ENCODE data around the gene OSBPL5. TPM values are rescaled to one million over a fixed set of nuclear protein-coding genes. Genes with fewer than 3 reads are reported as not detected.
A peak's percentile ranks its signal among the peaks of the same experiment; 100 is the strongest.

Gene OSBPL5
- total RNA-seq, 1 experiment from 2014 or later = 21.1 TPM

- Histone ChIP-seq H3K4me3 (ENCODE audit: insufficient read depth, low read depth, low read length) (no peak overlapping the region), H3K27me3 (ENCODE audit: control insufficient read depth, insufficient read depth, low read length) (no peaks in the 10 kb centered on the region)
Observed at GRCh38 chr11:3088806-3089205, 76.3 kb downstream of the OSBPL5 start.

DNA sequence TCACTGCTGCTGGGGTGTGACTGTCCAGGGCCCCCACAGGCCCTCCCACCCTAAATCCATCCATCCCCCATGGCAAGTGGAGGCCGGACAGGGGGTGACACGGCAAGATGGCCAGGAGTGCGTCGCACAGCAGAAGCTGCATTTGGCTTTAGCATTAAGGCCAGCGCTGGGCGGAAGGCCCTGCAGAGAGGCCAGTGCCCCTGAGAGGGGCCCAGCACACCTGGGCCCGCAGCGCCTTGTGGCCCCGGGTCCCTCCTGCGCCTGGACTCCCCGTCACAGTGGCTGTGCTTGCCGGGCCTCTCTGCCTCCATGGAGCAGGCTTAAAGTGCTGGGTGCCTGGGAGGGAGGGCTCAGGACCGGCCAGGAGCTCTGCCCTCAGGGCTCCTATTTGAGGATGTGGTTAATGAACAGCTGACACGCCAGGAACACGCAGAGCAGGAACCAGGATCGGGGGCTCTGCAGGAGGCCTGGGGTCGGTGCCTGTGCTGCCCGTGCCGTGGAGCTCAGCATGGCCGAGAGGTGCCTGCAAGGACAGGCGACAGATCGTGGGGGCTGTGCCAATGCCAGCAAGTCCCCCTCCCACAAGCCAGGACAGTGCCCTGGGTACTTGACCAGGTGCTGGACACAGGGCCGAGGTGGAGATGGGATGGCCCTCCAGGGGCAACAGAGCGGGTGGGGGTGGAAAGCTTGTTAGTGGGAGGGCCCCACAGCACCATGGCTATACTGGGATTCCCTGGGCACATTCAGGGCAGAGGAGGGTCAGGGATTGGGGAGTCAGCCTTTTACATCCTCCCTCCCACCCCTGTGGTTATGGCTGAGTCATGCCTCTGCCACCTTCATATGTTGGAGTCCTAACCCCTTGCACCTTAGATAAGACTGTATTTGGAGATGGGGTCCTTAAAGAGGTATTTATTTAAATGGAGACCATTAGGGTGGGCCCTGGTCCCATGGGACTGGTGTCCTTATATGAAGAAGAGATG lies 77.0 kb downstream of the OSBPL5 start:
- peak; percentile 59 for DNase-seq
- H3K27me3 ChIP-seq (ENCODE audit: control insufficient read depth, insufficient read depth, low read length) = no peaks in the 10 kb centered on the region
- no peaks in the 10 kb centered on the region for H3K36me3 ChIP-seq (replicated peaks; ENCODE audit: control insufficient read depth, insufficient read depth, low read length)
- no peak overlapping the region for H3K4me3 ChIP-seq (ENCODE audit: insufficient read depth, low read depth, low read length)

More at GRCh38 chr11:3088806-3089205, 76.3 kb downstream of the OSBPL5 start:
- peak; percentile 36 for DNase-seq
- H3K36me3 ChIP-seq (replicated peaks; ENCODE audit: control insufficient read depth, insufficient read depth, low read length) = no peaks in the 10 kb centered on the region

- Histone ChIP-seq H3K27me3 (ENCODE audit: control insufficient read depth, insufficient read depth, low read length) (no peaks in the 10 kb centered on the region), H3K36me3 (replicated peaks; ENCODE audit: control insufficient read depth, insufficient read depth, low read length) (no peaks in the 10 kb centered on the region), H3K4me3 (ENCODE audit: insufficient read depth, low read depth, low read length) (no peak overlapping the region)
- DNase-seq = peak; percentile 47
Observed at GRCh38 chr11:3087373-3087772, 77.7 kb downstream of the OSBPL5 start.

DNA sequence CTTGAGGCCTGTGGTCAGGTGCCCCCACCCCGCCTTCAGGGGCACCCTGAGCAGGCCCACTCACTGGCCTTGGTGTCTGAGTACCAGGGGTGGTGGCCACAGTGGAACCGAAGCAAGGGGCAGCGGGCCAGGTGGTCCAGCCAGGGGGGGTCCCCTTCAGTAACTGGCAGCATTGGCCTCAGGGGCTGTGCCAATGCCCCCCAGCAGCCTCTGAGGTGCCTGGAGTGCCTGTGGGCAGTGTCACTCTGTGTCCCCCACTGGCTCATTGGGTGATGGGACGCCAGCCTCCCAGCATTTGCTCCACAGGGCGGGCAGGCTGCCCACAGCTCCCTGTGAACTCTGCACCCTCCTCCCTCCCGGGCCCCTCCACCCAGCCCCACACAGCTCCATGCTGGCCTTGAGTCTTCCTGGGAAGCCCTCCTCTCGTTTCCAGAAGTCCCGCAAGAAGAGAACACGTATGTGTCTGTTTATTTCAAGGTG lies 78.4 kb downstream of the OSBPL5 start:
- Histone ChIP-seq H3K36me3 (replicated peaks; ENCODE audit: control insufficient read depth, insufficient read depth, low read length) (no peaks in the 10 kb centered on the region), H3K4me3 (ENCODE audit: insufficient read depth, low read depth, low read length) (no peak overlapping the region), H3K27me3 (ENCODE audit: control insufficient read depth, insufficient read depth, low read length) (no peaks in the 10 kb centered on the region)
- peak; percentile 41 for DNase-seq

DNA sequence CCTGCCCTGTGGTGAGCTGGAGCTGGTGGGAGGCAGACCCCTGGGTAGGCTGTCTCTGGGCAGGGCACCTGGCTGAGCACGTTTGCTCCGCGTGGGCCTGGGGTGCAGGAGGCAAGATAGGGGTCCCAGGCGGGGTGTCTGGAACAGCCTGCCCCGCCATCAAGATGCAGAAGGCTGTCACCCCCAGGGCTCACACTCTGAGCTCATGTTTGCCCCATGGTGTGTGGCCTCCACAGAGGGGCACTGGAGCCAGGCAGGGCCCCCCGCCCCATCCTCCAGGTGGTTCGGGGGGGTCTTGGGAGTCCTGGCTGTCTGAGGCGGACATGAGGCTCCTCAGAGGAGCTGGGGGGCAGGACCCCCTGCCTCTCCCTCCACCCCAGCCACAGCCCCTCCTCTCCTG lies 79.0 kb downstream of the OSBPL5 start:
- peak; percentile 51 for DNase-seq
- Histone ChIP-seq H3K36me3 (replicated peaks; ENCODE audit: control insufficient read depth, insufficient read depth, low read length) (no peaks in the 10 kb centered on the region), H3K4me3 (ENCODE audit: insufficient read depth, low read depth, low read length) (no peak overlapping the region), H3K27me3 (ENCODE audit: control insufficient read depth, insufficient read depth, low read length) (no peaks in the 10 kb centered on the region)

DNA sequence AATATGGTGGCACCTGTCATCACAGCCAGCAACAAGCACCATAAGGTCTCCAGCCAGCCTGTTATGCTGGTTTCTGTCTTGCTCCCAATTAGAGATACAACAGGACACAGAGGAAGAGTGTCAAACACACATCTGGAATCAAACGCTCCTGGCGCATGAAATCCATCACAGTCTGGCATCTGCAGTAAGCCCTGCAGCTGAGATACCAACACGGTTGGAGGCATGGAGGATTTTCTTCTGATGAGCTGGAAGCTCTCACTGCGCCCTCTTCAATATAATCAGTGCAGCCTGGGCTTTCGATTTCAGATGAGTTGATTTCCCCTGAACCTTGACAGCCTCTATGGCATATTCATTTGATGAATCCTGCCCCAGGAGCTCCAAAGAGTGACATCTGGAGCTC lies 80.1 kb downstream of the OSBPL5 start:
- no peak for DNase-seq
- H3K36me3 ChIP-seq (replicated peaks; ENCODE audit: control insufficient read depth, insufficient read depth, low read length) = no peaks in the 10 kb centered on the region
- no peak overlapping the region for H3K4me3 ChIP-seq (ENCODE audit: insufficient read depth, low read depth, low read length)
- H3K27me3 ChIP-seq (ENCODE audit: control insufficient read depth, insufficient read depth, low read length) = no peaks in the 10 kb centered on the region

- no peaks in the 10 kb centered on the region for H3K36me3 ChIP-seq (replicated peaks; ENCODE audit: control insufficient read depth, insufficient read depth, low read length)
- H3K27me3 ChIP-seq (ENCODE audit: control insufficient read depth, insufficient read depth, low read length) = no peaks in the 10 kb centered on the region
- no peak for DNase-seq
- H3K4me3 ChIP-seq (ENCODE audit: insufficient read depth, low read depth, low read length) = no peak overlapping the region
Observed at GRCh38 chr11:3083321-3083720, 81.8 kb downstream of the OSBPL5 start.

- no peaks in the 10 kb centered on the region for H3K27me3 ChIP-seq (ENCODE audit: control insufficient read depth, insufficient read depth, low read length)
- no peak for DNase-seq
- H3K36me3 ChIP-seq (replicated peaks; ENCODE audit: control insufficient read depth, insufficient read depth, low read length) = no peaks in the 10 kb centered on the region
- no peak overlapping the region for H3K4me3 ChIP-seq (ENCODE audit: insufficient read depth, low read depth, low read length)
Observed at GRCh38 chr11:3081386-3081751, 83.7 kb downstream of the OSBPL5 start.

DNA sequence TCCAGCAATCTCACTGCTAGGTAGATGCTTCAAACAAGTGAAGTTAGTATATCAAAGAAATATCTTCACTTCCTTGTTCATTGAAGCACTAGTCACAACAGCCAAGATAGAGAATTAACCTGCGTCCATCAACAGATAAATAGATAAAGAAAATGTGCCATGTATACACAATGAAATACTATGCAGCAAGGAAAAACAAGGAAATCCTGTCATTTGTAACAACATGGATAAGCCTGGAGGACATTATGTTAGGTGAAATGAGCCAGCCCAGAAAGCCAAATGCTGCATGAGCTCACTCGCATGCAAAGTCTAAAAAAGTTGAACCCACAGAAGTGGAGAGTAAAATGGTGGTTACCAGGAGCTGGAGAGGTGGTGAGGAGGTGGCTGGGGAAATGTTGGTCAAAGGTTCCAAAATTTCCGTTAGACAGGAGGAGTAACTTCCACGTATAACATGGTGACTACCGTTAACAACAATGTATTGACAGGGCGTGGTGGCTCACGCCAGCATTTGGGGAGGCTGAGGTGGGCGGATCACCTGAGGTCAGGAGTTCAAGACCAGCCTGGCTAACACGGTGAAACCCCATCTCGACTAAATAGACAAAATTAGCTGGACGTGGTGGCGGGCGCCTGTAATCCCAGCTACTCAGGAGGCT lies 84.3 kb downstream of the OSBPL5 start:
- Histone ChIP-seq H3K4me3 (ENCODE audit: insufficient read depth, low read depth, low read length) (no peak overlapping the region), H3K27me3 (ENCODE audit: control insufficient read depth, insufficient read depth, low read length) (no peaks in the 10 kb centered on the region), H3K36me3 (replicated peaks; ENCODE audit: control insufficient read depth, insufficient read depth, low read length) (no peaks in the 10 kb centered on the region)
- DNase-seq = no peak

DNA sequence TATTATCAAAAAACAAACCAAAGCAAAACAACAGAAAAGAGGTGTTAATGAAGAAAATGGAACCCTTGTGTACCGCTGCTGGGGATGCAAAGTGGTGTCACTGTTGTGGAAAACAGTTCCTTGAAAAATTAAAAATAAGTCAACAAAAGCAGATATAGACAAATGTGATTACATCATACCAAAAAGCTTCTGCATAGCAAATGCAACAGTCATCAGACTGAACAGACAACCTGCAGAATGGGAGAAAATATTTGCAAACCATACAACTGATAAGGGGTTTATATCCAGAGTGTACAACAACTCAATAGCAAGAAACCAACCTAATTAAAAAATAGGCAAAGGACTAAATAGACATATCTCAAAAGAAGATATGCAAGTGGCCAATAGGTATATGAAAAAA lies 85.0 kb downstream of the OSBPL5 start:
- Histone ChIP-seq H3K36me3 (replicated peaks; ENCODE audit: control insufficient read depth, insufficient read depth, low read length) (no peaks in the 10 kb centered on the region), H3K4me3 (ENCODE audit: insufficient read depth, low read depth, low read length) (no peak overlapping the region), H3K27me3 (ENCODE audit: control insufficient read depth, insufficient read depth, low read length) (no peaks in the 10 kb centered on the region)
- no peak for DNase-seq

DNA sequence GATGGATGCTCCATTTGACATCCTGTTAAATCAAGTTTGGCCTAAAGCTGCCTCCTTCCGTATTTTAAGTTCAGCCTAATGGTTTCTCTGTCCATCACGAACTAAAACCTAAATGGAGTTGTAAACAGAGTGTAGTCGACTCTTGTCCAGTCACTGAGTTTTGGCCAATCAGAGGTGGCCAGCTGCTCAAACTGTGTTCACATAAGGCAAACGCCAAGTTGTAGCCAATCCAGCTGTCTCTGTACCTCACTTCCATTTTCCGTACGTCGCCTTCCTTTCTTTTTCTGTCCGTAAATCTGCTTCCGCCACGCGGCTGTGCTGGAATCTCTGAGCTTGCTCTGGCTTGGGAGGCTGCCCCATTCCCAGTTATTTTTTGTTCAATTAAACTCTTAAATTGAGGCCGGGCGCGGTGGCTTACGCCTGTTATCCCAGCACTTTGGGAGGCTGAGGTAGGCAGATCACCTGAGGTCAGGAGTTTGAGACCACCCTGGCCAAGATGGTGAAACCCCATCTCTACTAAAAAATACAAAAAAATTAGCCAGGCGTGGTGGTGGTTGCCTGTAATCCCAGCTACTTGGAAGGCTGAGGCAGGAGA lies 87.2 kb downstream of the OSBPL5 start:
- Histone ChIP-seq H3K36me3 (replicated peaks; ENCODE audit: control insufficient read depth, insufficient read depth, low read length) (no peaks in the 10 kb centered on the region), H3K4me3 (ENCODE audit: insufficient read depth, low read depth, low read length) (no peak overlapping the region), H3K27me3 (ENCODE audit: control insufficient read depth, insufficient read depth, low read length) (no peaks in the 10 kb centered on the region)
- DNase-seq = no peak

GRCh38 chr11:3077189-3077836 lies 87.8 kb downstream of the OSBPL5 start:
- Histone ChIP-seq H3K36me3 (replicated peaks; ENCODE audit: control insufficient read depth, insufficient read depth, low read length) (no peaks in the 10 kb centered on the region), H3K4me3 (ENCODE audit: insufficient read depth, low read depth, low read length) (no peak overlapping the region), H3K27me3 (ENCODE audit: control insufficient read depth, insufficient read depth, low read length) (no peaks in the 10 kb centered on the region)
- no peak for DNase-seq

- no peak for DNase-seq
- Histone ChIP-seq H3K36me3 (replicated peaks; ENCODE audit: control insufficient read depth, insufficient read depth, low read length) (no peaks in the 10 kb centered on the region), H3K27me3 (ENCODE audit: control insufficient read depth, insufficient read depth, low read length) (no peaks in the 10 kb centered on the region), H3K4me3 (ENCODE audit: insufficient read depth, low read depth, low read length) (no peak overlapping the region)
Observed at GRCh38 chr11:3074912-3075589, 90.1 kb downstream of the OSBPL5 start.

- Histone ChIP-seq H3K4me3 (ENCODE audit: insufficient read depth, low read depth, low read length) (no peak overlapping the region), H3K27me3 (ENCODE audit: control insufficient read depth, insufficient read depth, low read length) (no peaks in the 10 kb centered on the region), H3K36me3 (replicated peaks; ENCODE audit: control insufficient read depth, insufficient read depth, low read length) (no peaks in the 10 kb centered on the region)
- no peak for DNase-seq
Observed at GRCh38 chr11:3073029-3073435, 92.1 kb downstream of the OSBPL5 start.
